H1 (cell line): ENCODE data around the gene ROM1. TPM values are rescaled to one million over a fixed set of nuclear protein-coding genes. Genes with fewer than 3 reads are reported as not detected.

Source experiments
- CTCF ChIA-PET: fragments of 300-600 bp; sonication (Branson Sonifier 250); formaldehyde crosslinking; loops from one replicate; lab custom pipeline; 2021; ENCODE audit not compliant: partially characterized antibody; lab: Charles Lee
- POLR2A ChIA-PET: fragments of 300-600 bp; sonication (Branson Sonifier 250); formaldehyde crosslinking; loops from one replicate; lab custom pipeline; 2021; ENCODE audit warnings: inconsistent platforms; ENCODE audit not compliant: partially characterized antibody; lab: Charles Lee
- DNase-seq, 2 experiments: peaks; one replicate each; pipeline versions ENCODE4 v3.0.0 to v3.0.0-alpha.2; 2010 to 2022; ENCODE audit warnings: low spot score in 2 of 2, low read depth in 1 of 2, mixed read lengths in 1 of 2
- FAIRE-seq: peaks from 2 replicates; lab custom pipeline; 2011; peaks lifted over from hg19 to GRCh38; lab: Jason Lieb, UNC
- H2AFZ ChIP-seq: 2 replicates; pipeline ENCODE4 v1.8.1; 2012; ENCODE audit warnings: low read length, inconsistent platforms
- H2AK5ac ChIP-seq: 2 replicates; pipeline ENCODE4 v1.6.1; 2013; ENCODE audit warnings: low read depth, low read length
- H2BK120ac ChIP-seq: replicated peaks from 2 replicates; pipeline ENCODE3; 2013; ENCODE audit warnings: low read depth, low read length, inconsistent platforms
- H2BK12ac ChIP-seq: 2 replicates; pipeline ENCODE4 v1.6.1; 2013; ENCODE audit warnings: low read depth, low read length
- H2BK15ac ChIP-seq: 2 replicates; pipeline ENCODE4 v1.6.1; 2013; ENCODE audit warnings: low read length
- H2BK20ac ChIP-seq: 2 replicates; pipeline ENCODE4 v1.6.1; 2013; ENCODE audit warnings: low read length
- H2BK5ac ChIP-seq: 2 replicates; pipeline ENCODE4 v1.6.1; 2013; ENCODE audit warnings: low read depth, low read length
- H3K14ac ChIP-seq: 2 replicates; pipeline ENCODE4 v1.6.1; 2013; ENCODE audit warnings: inconsistent platforms; ENCODE audit not compliant: insufficient read length
- H3K18ac ChIP-seq: 2 replicates; pipeline ENCODE4 v1.6.1; 2013; ENCODE audit warnings: low read length; ENCODE audit errors: extremely low read depth
- H3K23ac ChIP-seq: 2 replicates; pipeline ENCODE4 v1.6.1; 2013; ENCODE audit warnings: inconsistent platforms; ENCODE audit not compliant: insufficient read length
- H3K23me2 ChIP-seq: 2 replicates; pipeline ENCODE4 v1.6.1; 2013; ENCODE audit warnings: low read depth, low read length
- H3K27ac ChIP-seq: 2 replicates; pipeline ENCODE4 v1.6.1; 2011; ENCODE audit warnings: low read depth, low read length, inconsistent platforms
- H3K27me3 ChIP-seq, 4 experiments: replicated peaks in 1 of 4; 1 replicate in 1 of 4; 2 replicates in 3 of 4; pipeline versions ENCODE4 v1.6.1 to v1.8.1; 2011 to 2013; ENCODE audit warnings: low read length in 3 of 4, mild to moderate bottlenecking in 3 of 4, inconsistent platforms in 2 of 4, mixed read lengths in 2 of 4, moderate library complexity in 1 of 4; ENCODE audit not compliant: control insufficient read depth in 3 of 4, insufficient read depth in 3 of 4; ENCODE audit errors: extremely low read depth in 1 of 4
- H3K36me3 ChIP-seq, 4 experiments: 2 replicates each; pipeline versions ENCODE4 v1.6.1 to v1.8.1; 2011 to 2013; ENCODE audit warnings: mild to moderate bottlenecking in 4 of 4, low read length in 3 of 4, moderate library complexity in 2 of 4, control low read depth in 1 of 4, inconsistent platforms in 1 of 4; ENCODE audit not compliant: insufficient read depth in 4 of 4, control insufficient read depth in 2 of 4
- H3K4ac ChIP-seq: replicated peaks from 2 replicates; pipeline ENCODE3; 2013; ENCODE audit warnings: low read length, low read depth, mixed read lengths, inconsistent platforms; ENCODE audit not compliant: insufficient read length
- H3K4me1 ChIP-seq, 4 experiments: replicated peaks in 1 of 4; 1 replicate in 1 of 4; 2 replicates in 3 of 4; pipeline versions ENCODE4 v1.6.1 to v1.8.1; 2011 to 2013; ENCODE audit warnings: low read length in 3 of 4, inconsistent platforms in 2 of 4, mixed read lengths in 1 of 4; ENCODE audit not compliant: insufficient read depth in 4 of 4, control insufficient read depth in 3 of 4
- H3K4me2 ChIP-seq, 2 experiments: 2 replicates each; pipeline versions ENCODE4 v1.6.1 to v1.8.1; 2011 to 2013; ENCODE audit warnings: low read depth in 2 of 2, low read length in 2 of 2, control low read depth in 1 of 2, inconsistent platforms in 1 of 2, mild to moderate bottlenecking in 1 of 2; ENCODE audit not compliant: insufficient read depth in 1 of 2
- H3K4me3 ChIP-seq, 4 experiments: fragments of 200-600, 300-600 bp in 1 of 4; sonication (generic), shearing (Covaris generic), sonication (Bioruptor Twin) in 1 of 4; 2 replicates each; pipeline versions ENCODE4 v1.5.1 to v1.8.1; 2011 to 2016; ENCODE audit warnings: low read length in 4 of 4, low read depth in 3 of 4, control low read depth in 2 of 4, inconsistent platforms in 2 of 4, mild to moderate bottlenecking in 2 of 4, mixed read lengths in 1 of 4, moderate library complexity in 1 of 4; ENCODE audit not compliant: insufficient read depth in 2 of 4; ENCODE audit errors: extremely low read depth in 1 of 4
- H3K56ac ChIP-seq: replicated peaks from 2 replicates; pipeline ENCODE3; 2013; ENCODE audit warnings: low read depth, mild to moderate bottlenecking, mixed read lengths, low read length, inconsistent platforms; ENCODE audit not compliant: insufficient read length
- H3K79me1 ChIP-seq: 2 replicates; pipeline ENCODE4 v1.6.1; 2013; ENCODE audit warnings: low read depth, low read length, control low read depth
- H3K79me2 ChIP-seq, 2 experiments: 2 replicates each; pipeline versions ENCODE4 v1.6.1 to v1.8.1; 2012 to 2013; ENCODE audit warnings: low read length in 2 of 2, mild to moderate bottlenecking in 2 of 2, inconsistent platforms in 1 of 2; ENCODE audit not compliant: insufficient read depth in 2 of 2, control insufficient read depth in 1 of 2
- H3K9ac ChIP-seq, 4 experiments: replicated peaks in 1 of 4; 1 replicate in 1 of 4; 2 replicates in 3 of 4; pipeline versions ENCODE4 v1.6.1 to v1.8.1; 2011 to 2013; ENCODE audit warnings: low read depth in 3 of 4, low read length in 3 of 4, control low read depth in 2 of 4, mild to moderate bottlenecking in 2 of 4, moderate library complexity in 2 of 4, inconsistent platforms in 1 of 4; ENCODE audit errors: extremely low read depth in 1 of 4
- H3K9me3 ChIP-seq, 2 experiments: 2 replicates each; pipeline versions ENCODE4 v1.6.1 to v1.8.1; 2012 to 2013; ENCODE audit warnings: mild to moderate bottlenecking in 2 of 2, moderate library complexity in 2 of 2, control low read depth in 1 of 2, inconsistent platforms in 1 of 2, low read depth in 1 of 2, low read length in 1 of 2, mixed read lengths in 1 of 2; ENCODE audit not compliant: insufficient read depth in 2 of 2
- H4K20me1 ChIP-seq, 2 experiments: replicated peaks in 1 of 2; 2 replicates each; pipeline versions ENCODE3 to v1.8.1; 2011 to 2013; ENCODE audit warnings: inconsistent platforms in 2 of 2, low read length in 2 of 2, mild to moderate bottlenecking in 1 of 2; ENCODE audit not compliant: insufficient read depth in 2 of 2, control insufficient read depth in 1 of 2
- H4K5ac ChIP-seq: 2 replicates; pipeline ENCODE4 v1.6.1; 2013; ENCODE audit warnings: low read length, low read depth, mixed read lengths, inconsistent platforms; ENCODE audit not compliant: insufficient read length
- H4K8ac ChIP-seq: 2 replicates; pipeline ENCODE4 v1.8.0; 2013; ENCODE audit warnings: mild to moderate bottlenecking, moderate library complexity, low read length, inconsistent platforms; ENCODE audit not compliant: insufficient read depth; ENCODE audit errors: extremely low read depth
- H4K91ac ChIP-seq: replicated peaks from 2 replicates; pipeline ENCODE3; 2013; ENCODE audit warnings: low read length, mixed read lengths, inconsistent platforms; ENCODE audit not compliant: insufficient read length
- ASH2L ChIP-seq: fragments of 200-600, 300-600 bp; sonication (generic); IDR thresholded peaks from one replicate; pipeline ENCODE4 v1.7.1; 2017; ENCODE audit warnings: low read length
- CREB1 ChIP-seq: IDR thresholded peaks from 2 replicates; pipeline ENCODE4 v1.6.1; 2012; ENCODE audit warnings: inconsistent platforms
- RXRA ChIP-seq: IDR thresholded peaks from 2 replicates; pipeline ENCODE4 v1.6.1; 2011; ENCODE audit warnings: low read depth, mild to moderate bottlenecking, low read length, moderate library complexity; ENCODE audit not compliant: insufficient read depth
- SIRT6 ChIP-seq: IDR thresholded peaks from one replicate; pipeline ENCODE4 v1.7.1; 2012; ENCODE audit warnings: low read length, inconsistent platforms
- WGBS, 2 experiments: shearing (Covaris generic) in 1 of 2; methylation state at CpG; one replicate each; pipeline versions ENCODE4 v1.1.6 to v1.1.7; 2013 to 2015; ENCODE audit warnings: low lambda C conversion rate in 2 of 2, mixed read lengths in 2 of 2, inconsistent platforms in 1 of 2, low coverage in 1 of 2, missing lambda C conversion rate in 1 of 2; ENCODE audit not compliant: insufficient replicate concordance in 2 of 2, insufficient coverage in 1 of 2, insufficient read length in 1 of 2; ENCODE audit errors: extremely low coverage in 1 of 2, missing lambda C conversion rate in 1 of 2; 5-methylcytosine and 5-hydroxymethylcytosine counted together
- polyA plus RNA-seq, 7 experiments: library from polyadenylated mRNA; depleted of rRNA in 3 of 7; stranded (reverse) in 5 of 7; unstranded in 2 of 7; fragments of >200 nt in 5 of 7; fragments of 200-250 nt in 2 of 7; gene quantifications; 1 replicate in 5 of 7; 2 replicates in 1 of 7; 4 replicates in 1 of 7; pipeline versions ENCODE4 v1.2.1 to v1.2.3, GENCODE V29; 2011 to 2013; ENCODE audit warnings: missing spikeins in 2 of 7, mixed read lengths in 2 of 7
- total RNA-seq: library from RNA; stranded (reverse); fragmentation: NEBNext Ultra II Directional; extraction: Animal tissue kit (Norgen Biotek cat#: 25700); gene quantifications from 2 replicates; pipeline ENCODE4 v1.2.1, GENCODE V29; 2021

The ROM1 gene
- total and polyA plus RNA-seq, 2 of the 8 experiments (the other 6 are each of a cell fraction or from before 2014, with no cell fraction given), result 0.86 to 2.2 TPM

- TF ChIP-seq RXRA (no peak), SIRT6 (no peak), ASH2L (peak; percentile 5), CREB1 (no peak)
- TF ChIP-seq, all 59 proteins: peak for 1
- CTCF ChIA-PET, result interaction anchor here (0.6 to 10.2 kb wide), 21 partner anchors 8 to 1117 kb away, joined by 3 to 97 read pairs (median 4); partner anchors contain the start of genes B3GAT3, C11orf98, CSKMT and EEF1G
- H3K79me2 ChIP-seq, result no peaks in the 10 kb centered on the region
- H3K4ac ChIP-seq, result no peak overlapping the region
- peaks cover 9% of the 10 kb centered on the region; the same call in 1 of the 2 replicates for H3K23me2 ChIP-seq
- DNase-seq, result no peak
- H3K4me2 ChIP-seq, result peak overlapping the region; percentile 89 to 91
- H3K23ac ChIP-seq, result no peak overlapping the region
- no peak overlapping the region for H2BK5ac ChIP-seq
- no peak overlapping the region for H3K27ac ChIP-seq
- H3K27me3 ChIP-seq, result peaks cover 0 to 3% (median 2%) of the 10 kb centered on the region in 4 experiments; a peak in 1 of 7 replicates
- 81% methylated on average over 27 of the region's 28 CpGs; no CpG with 5 or more reads in 1 of the 2 experiments for WGBS, 2 experiments
- no peak overlapping the region for H2BK20ac ChIP-seq
- no peak overlapping the region for H2AK5ac ChIP-seq
- H3K79me1 ChIP-seq, result no peaks in the 10 kb centered on the region
- H3K36me3 ChIP-seq, result no peaks in the 10 kb centered on the region; a peak in 2 of 8 replicates
- H3K9ac ChIP-seq, result no peak overlapping the region
- no peak overlapping the region; the same call in 1 of the 2 replicates for H3K18ac ChIP-seq
- no peak for FAIRE-seq
- no peak overlapping the region for H2BK12ac ChIP-seq
- H3K56ac ChIP-seq, result no peak overlapping the region
- POLR2A ChIA-PET, result interaction anchor here (0.9 to 15.8 kb wide), 17 partner anchors 8 to 244 kb away, joined by 3 to 235 read pairs (median 6); partner anchors contain the start of genes B3GAT3, BSCL2, C11orf98 and CSKMT
- no peak overlapping the region for H2BK15ac ChIP-seq
- H2AFZ ChIP-seq, result no peak overlapping the region
- no peak overlapping the region for H4K8ac ChIP-seq
- H4K5ac ChIP-seq, result peak overlapping the region; percentile 15
- no peaks in the 10 kb centered on the region for H3K9me3 ChIP-seq
- H3K4me1 ChIP-seq, result peaks cover 3 to 23% (median 12%) of the 10 kb centered on the region in 4 experiments
- no peak overlapping the region for H4K91ac ChIP-seq
- H3K4me3 ChIP-seq, result peak overlapping the region; percentile 48 to 73 (median 58); a peak in 5 of 8 replicates
- no peak overlapping the region for H3K14ac ChIP-seq
- H2BK120ac ChIP-seq, result no peak overlapping the region
- no peaks in the 10 kb centered on the region for H4K20me1 ChIP-seq
Measured at GRCh38 chr11:62610814-62611704, 2.0 kb upstream of the ROM1 start.
